OCI-LY7 (cell line): Measurements from ENCODE around the gene ZNF519. TPM values are rescaled to one million over a fixed set of nuclear protein-coding genes. Genes with fewer than 3 reads are reported as not detected.
"Not testable (repeated sequence)": the region's sequence is repeated elsewhere in the genome, so short reads cannot be mapped to it uniquely, and the experiment has no call there.

ENCODE experiments used
- BruUV-seq: library from RNA; stranded (reverse); fragments of 400-500 nt; replicated peaks from 2 replicates; lab custom pipeline; 2021; lab: Mats Ljungman, UMichigan
- CTCF ChIA-PET: fragments of 300-600 bp; sonication (Branson Sonifier 250); formaldehyde crosslinking; loops from one replicate; lab custom pipeline; 2022; ENCODE audit warnings: antibody characterized with exemption; ENCODE audit not compliant: unreplicated experiment; lab: Charles Lee
- POLR2A ChIA-PET: fragments of 300-600 bp; sonication (Branson Sonifier 250); formaldehyde crosslinking; loops from one replicate; lab custom pipeline; 2022; ENCODE audit warnings: antibody characterized with exemption; lab: Charles Lee
- DNase-seq: peaks from one replicate; pipeline ENCODE4 v3.0.0-alpha.2; 2015; ENCODE audit warnings: low spot score
- H2AFZ ChIP-seq: fragments of 200-600 bp; sonication (generic), shearing (Covaris generic); 2 replicates; pipeline ENCODE4 v1.6.1; 2014; ENCODE audit warnings: mild to moderate bottlenecking, antibody characterized with exemption, low read length, moderate library complexity
- H3K27ac ChIP-seq: fragments of 200-600 bp; sonication (generic); 2 replicates; pipeline ENCODE4 v1.5.1; 2014; ENCODE audit warnings: mixed run types, low read depth, mild to moderate bottlenecking, moderate library complexity, low read length, inconsistent platforms; ENCODE audit not compliant: poor library complexity, severe bottlenecking
- H3K36me3 ChIP-seq: fragments of 200-600 bp; sonication (generic); 2 replicates; pipeline ENCODE4 v1.6.1; 2014; ENCODE audit warnings: mild to moderate bottlenecking, antibody characterized with exemption, low read length, moderate library complexity, mixed read lengths; ENCODE audit not compliant: insufficient read depth
- H3K4me1 ChIP-seq: fragments of 200-600 bp; sonication (generic); 2 replicates; pipeline ENCODE4 v1.5.1; 2014; ENCODE audit warnings: mild to moderate bottlenecking, low read length; ENCODE audit not compliant: insufficient read depth, poor library complexity, severe bottlenecking
- H3K4me2 ChIP-seq: fragments of 200-600 bp; sonication (generic); 2 replicates; pipeline ENCODE4 v1.6.1; 2014; ENCODE audit warnings: mild to moderate bottlenecking, low read length
- H3K4me3 ChIP-seq: fragments of 200-600 bp; sonication (generic); 2 replicates; pipeline ENCODE4 v1.5.1; 2014; ENCODE audit warnings: mild to moderate bottlenecking, low read depth, low read length; ENCODE audit not compliant: poor library complexity, severe bottlenecking
- H3K79me2 ChIP-seq: fragments of 200-600 bp; sonication (generic); 2 replicates; pipeline ENCODE4 v1.6.1; 2016; ENCODE audit warnings: low read depth, mild to moderate bottlenecking, low read length, moderate library complexity, mixed read lengths; ENCODE audit not compliant: insufficient read depth
- H3K9me2 ChIP-seq: fragments of 200-600 bp; sonication (generic); 2 replicates; pipeline ENCODE4 v1.6.1; 2016; ENCODE audit warnings: mild to moderate bottlenecking, low read length, mixed read lengths; ENCODE audit not compliant: insufficient read depth
- H3K9me3 ChIP-seq: fragments of 200-600 bp; sonication (generic); 2 replicates; pipeline ENCODE4 v1.6.1; 2014; ENCODE audit warnings: mild to moderate bottlenecking, mixed run types, low read length, mixed read lengths
- H4K20me1 ChIP-seq: fragments of 200-600 bp; sonication (generic); 2 replicates; pipeline ENCODE4 v1.6.1; 2014; ENCODE audit warnings: mild to moderate bottlenecking, antibody characterized with exemption, low read length, moderate library complexity, mixed read lengths; ENCODE audit not compliant: insufficient read depth
- CTCF ChIP-seq: fragments of 200-600 bp; sonication (generic); conservative IDR thresholded peaks from 2 replicates; pipeline ENCODE4 v1.5.1; 2014; ENCODE audit warnings: mild to moderate bottlenecking, antibody characterized with exemption, low read length, moderate library complexity, mixed read lengths
- EZH2phosphoT487 ChIP-seq: fragments of 200-600 bp; sonication (generic); IDR thresholded peaks from 2 replicates; pipeline ENCODE4 v1.6.1; 2018; ENCODE audit warnings: low read depth, borderline replicate concordance, mild to moderate bottlenecking, mixed run types, antibody characterized with exemption, low read length, moderate library complexity, mixed read lengths
- intact Hi-C: fragments of 100-400 bp; cut with micrococcal nuclease; formaldehyde crosslinking; loops from one replicate; pipeline ENCODE4 v1.10.0; 2022; ENCODE audit not compliant: unreplicated experiment
- total RNA-seq, 2 experiments: library from RNA; depleted of rRNA in 1 of 2; stranded (reverse); fragments of >200 nt in 1 of 2; shearing (Covaris generic) in 1 of 2; gene quantifications; 2 replicates each; pipeline ENCODE4 v1.2.3, GENCODE V29; 2014 to 2022

Gene ZNF519
- total RNA-seq, 2 experiments from 2014 or later: 52.7 to 57.6 TPM

DNA sequence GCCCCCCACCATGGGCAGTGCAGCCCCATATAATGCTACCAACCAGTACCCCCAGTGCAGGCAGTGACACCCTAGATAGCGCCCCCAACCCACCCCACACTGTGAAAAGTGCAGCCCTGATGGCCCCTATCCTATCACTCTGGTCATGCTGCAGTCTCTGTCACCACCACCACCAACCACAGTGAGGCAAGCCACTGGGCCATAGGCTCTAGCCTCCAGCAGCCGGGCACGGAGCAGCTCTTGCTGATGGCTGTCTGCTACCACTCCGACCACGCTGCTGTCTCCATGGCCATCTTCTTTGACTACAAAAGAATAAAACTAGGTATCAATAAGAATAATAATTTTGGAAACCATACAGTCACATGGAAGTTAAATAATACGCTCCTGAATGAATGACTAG is 43.2 kb upstream of the ZNF519 start:
- H4K20me1 ChIP-seq, H3K4me1 ChIP-seq, H3K9me2 ChIP-seq, H3K4me2 ChIP-seq, BruUV-seq, POLR2A ChIA-PET, H3K36me3 ChIP-seq, H2AFZ ChIP-seq, H3K4me3 ChIP-seq, CTCF ChIA-PET, H3K79me2 ChIP-seq, DNase-seq, H3K9me3 ChIP-seq, H3K27ac ChIP-seq: not testable (repeated sequence)
- intact Hi-C loops: loop anchor here (10.0 kb wide), 1 partner anchor 361 kb away; no protein-coding TSS in a partner anchor

DNA sequence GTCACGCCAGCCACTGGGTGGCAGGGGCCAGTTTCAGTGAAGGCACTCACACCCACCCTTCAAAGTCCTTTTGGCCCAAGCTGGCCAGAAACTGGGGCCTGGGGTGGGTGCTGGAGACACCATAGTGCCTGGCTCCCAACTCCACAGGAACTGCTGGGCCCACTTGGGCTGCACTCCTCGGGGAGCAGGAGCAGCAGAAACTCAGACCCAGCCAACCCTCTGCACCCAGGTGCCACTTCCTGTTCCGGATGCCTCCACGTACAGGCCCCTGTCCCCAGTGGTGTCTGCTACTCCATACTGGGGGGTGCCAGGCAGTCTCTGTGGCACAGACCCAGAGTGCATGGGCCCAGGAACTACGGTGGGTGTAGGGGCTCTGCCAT is 42.5 kb upstream of the ZNF519 start:
- H3K4me1 ChIP-seq: no peaks in the 10 kb centered on the region
- no peaks in the 10 kb centered on the region for H3K9me3 ChIP-seq
- H3K4me3 ChIP-seq: no peak overlapping the region
- peak; percentile 6 for DNase-seq
- no peaks in the 10 kb centered on the region for H3K9me2 ChIP-seq
- no peak for TF ChIP-seq CTCF
- TF ChIP-seq EZH2phosphoT487: no peak
- H2AFZ ChIP-seq: no peak overlapping the region
- no TSS peak for BruUV-seq
- H3K4me2 ChIP-seq: no peak overlapping the region
- H3K36me3 ChIP-seq: no peaks in the 10 kb centered on the region
- CTCF ChIA-PET: no interaction called here
- POLR2A ChIA-PET: no interaction called here
- H3K27ac ChIP-seq: no peak overlapping the region
- intact Hi-C loops: loop anchor here (10.0 kb wide), 1 partner anchor 360 kb away; no protein-coding TSS in a partner anchor
- no peaks in the 10 kb centered on the region for H4K20me1 ChIP-seq
- H3K79me2 ChIP-seq: no peaks in the 10 kb centered on the region

GRCh38 chr18:14174002-14174705 is 41.9 kb upstream of the ZNF519 start:
- H3K36me3 ChIP-seq: not testable (repeated sequence)
- intact Hi-C loops: loop anchor here (10.0 kb wide), 1 partner anchor 359 kb away; no protein-coding TSS in a partner anchor

GRCh38 chr18:14173116-14173951 is 41.1 kb upstream of the ZNF519 start:
- H3K79me2 ChIP-seq, H2AFZ ChIP-seq, H3K36me3 ChIP-seq, H3K9me2 ChIP-seq, DNase-seq, H3K27ac ChIP-seq, H4K20me1 ChIP-seq, H3K4me2 ChIP-seq, H3K4me3 ChIP-seq, H3K9me3 ChIP-seq, CTCF ChIA-PET, BruUV-seq, POLR2A ChIA-PET, H3K4me1 ChIP-seq: not testable (repeated sequence)
- intact Hi-C loops: loop anchor here (10.0 kb wide), 1 partner anchor 359 kb away; no protein-coding TSS in a partner anchor

More at GRCh38 chr18:14174002-14174705, 41.9 kb upstream of the ZNF519 start:
- H3K4me1 ChIP-seq, H3K9me2 ChIP-seq, BruUV-seq, H3K9me3 ChIP-seq, DNase-seq, H2AFZ ChIP-seq, CTCF ChIA-PET, H3K4me3 ChIP-seq, POLR2A ChIA-PET, H3K79me2 ChIP-seq, H4K20me1 ChIP-seq, H3K4me2 ChIP-seq, H3K27ac ChIP-seq: not testable (repeated sequence)

DNA sequence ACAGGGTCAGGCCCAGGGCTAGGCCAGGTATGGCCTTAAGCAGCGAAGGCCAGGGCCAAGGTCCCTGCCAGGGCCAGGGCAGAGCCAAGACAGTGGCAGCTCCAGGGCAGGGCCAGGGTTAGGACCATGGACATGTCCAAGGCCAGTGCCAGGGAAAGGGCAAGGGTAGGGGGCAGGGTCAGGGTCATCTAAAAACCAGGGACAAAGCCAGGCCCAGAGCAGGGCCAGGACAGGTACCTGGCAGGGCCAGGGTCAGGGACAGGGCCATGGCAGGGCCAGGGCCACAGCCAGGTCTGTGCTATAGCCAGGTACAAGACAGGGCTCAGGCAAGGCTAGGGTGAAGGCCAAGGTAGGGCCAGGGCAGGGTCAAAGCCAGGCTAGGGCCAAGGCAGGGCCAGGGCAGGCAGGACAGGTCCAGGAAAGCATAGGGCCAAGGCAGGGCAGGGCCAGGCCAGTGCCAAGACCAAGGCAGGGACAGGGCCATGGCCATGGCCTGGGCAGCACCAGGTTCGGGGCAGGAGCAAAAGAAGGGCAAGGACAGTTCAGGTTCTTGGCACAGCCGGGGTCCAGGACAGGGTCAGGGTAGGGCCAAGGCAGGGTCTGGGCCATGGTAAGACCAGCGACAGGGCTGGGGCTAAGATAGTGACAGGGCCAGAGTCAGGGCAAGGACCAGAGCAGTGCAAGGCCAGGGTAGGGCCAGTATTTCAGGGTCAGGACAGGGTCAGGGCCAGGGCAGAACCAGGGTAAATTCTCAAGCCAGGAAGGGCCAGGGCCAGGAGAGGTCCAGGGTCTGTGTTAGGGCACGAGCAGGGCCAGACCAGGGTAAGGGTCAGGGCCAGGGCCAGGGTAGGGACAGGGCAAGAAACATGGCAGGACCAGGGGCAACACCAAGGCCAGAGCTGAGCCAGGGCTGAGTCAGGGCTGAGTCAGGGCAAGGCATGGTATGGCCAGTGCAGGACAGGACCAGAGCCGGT is 40.2 kb upstream of the ZNF519 start:
- BruUV-seq, H3K9me3 ChIP-seq, H3K27ac ChIP-seq, DNase-seq, H3K36me3 ChIP-seq, H3K4me2 ChIP-seq, H2AFZ ChIP-seq, H3K4me3 ChIP-seq, H3K9me2 ChIP-seq, CTCF ChIA-PET, H3K79me2 ChIP-seq, H4K20me1 ChIP-seq, H3K4me1 ChIP-seq, POLR2A ChIA-PET: not testable (repeated sequence)
- intact Hi-C loops: loop anchor here (10.0 kb wide), 1 partner anchor 358 kb away; no protein-coding TSS in a partner anchor
